Measurements from ENCODE around the gene MOGAT2. TPM values are rescaled to one million over a fixed set of nuclear protein-coding genes. Genes with fewer than 3 reads are reported as not detected.

The MOGAT2 gene
- total RNA-seq, 1 experiment from 2014 or later, result 0.12 TPM

GRCh38 chr11:75728992-75729391 is 11.4 kb downstream of the MOGAT2 start:
- Histone ChIP-seq H3K27me3 (ENCODE audit: insufficient read depth, low read length) (no peaks in the 10 kb centered on the region), H4K20me1 (ENCODE audit: insufficient read depth) (no peaks in the 10 kb centered on the region), H3K4me1 (ENCODE audit: control insufficient read depth in 1 of 2, insufficient read depth in 2 of 2, low read length in 2 of 2) (no peaks in the 10 kb centered on the region), H2AFZ (ENCODE audit: low read depth, low read length, poor library complexity, severe bottlenecking) (no peak overlapping the region), H3K36me3 (ENCODE audit: control insufficient read depth in 1 of 2, insufficient read depth in 2 of 2, low read length in 2 of 2) (no peaks in the 10 kb centered on the region), H3K79me2 (ENCODE audit: insufficient read depth, low read length) (no peaks in the 10 kb centered on the region), H3K9me2 (ENCODE audit: insufficient read depth) (no peaks in the 10 kb centered on the region), H3K4me2 (ENCODE audit: low read length) (no peak overlapping the region), H3K9ac (ENCODE audit: low read length) (no peak overlapping the region), H3K27ac (ENCODE audit: low read depth, low read length) (no peak overlapping the region), H3K9me3 (ENCODE audit: control insufficient read depth in 1 of 2, insufficient read depth in 1 of 2, low read depth in 1 of 2, low read length in 2 of 2) (no peaks in the 10 kb centered on the region), H3K4me3 (replicated peaks in 1 of 2; ENCODE audit: low read depth in 1 of 2, low read length in 2 of 2) (no peak overlapping the region)
- BruUV-seq (replicated peaks), result no TSS peak
- DNase-seq (ENCODE audit: low read depth, low spot score) (no peak), ATAC-seq (no peak)
- intact Hi-C loops (cut with micrococcal nuclease), result no loop called here
- ChIA-PET RAD21 (ENCODE audit: low non-redundant PET in 1 of 2, low total read pairs in 2 of 2, uncharacterized antibody in 2 of 2, unreplicated experiment in 2 of 2) (no interaction called here), CTCF (no interaction called here), POLR2A (no interaction called here)
- TF ChIP-seq ZFX (IDR thresholded peaks at IDR 0.05) (no peak), CEBPB (IDR thresholded peaks at IDR 0.05; ENCODE audit: low read depth) (no peak)

DNA sequence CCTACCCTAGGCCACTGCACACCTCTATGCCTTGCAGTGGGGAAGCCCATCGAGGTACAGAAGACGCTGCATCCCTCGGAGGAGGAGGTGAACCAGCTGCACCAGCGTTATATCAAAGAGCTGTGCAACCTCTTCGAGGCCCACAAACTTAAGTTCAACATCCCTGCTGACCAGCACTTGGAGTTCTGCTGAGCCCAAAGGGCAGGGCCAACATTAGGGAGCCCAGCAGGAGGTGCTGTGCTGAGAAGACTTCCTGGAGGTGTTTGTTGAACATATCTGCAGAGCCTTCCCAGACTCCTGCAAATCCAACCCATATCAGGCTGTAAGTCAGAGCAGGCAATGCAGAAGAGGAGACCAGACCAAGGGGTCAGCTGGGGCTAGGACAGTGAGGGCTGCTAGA is 13.5 kb downstream of the MOGAT2 start:
- intact Hi-C loops (cut with micrococcal nuclease), result no loop called here
- no peak overlapping the region for H2AFZ ChIP-seq (ENCODE audit: low read depth, low read length, poor library complexity, severe bottlenecking)
- no peaks in the 10 kb centered on the region for H3K27me3 ChIP-seq (ENCODE audit: insufficient read depth, low read length)
- H3K9me3 ChIP-seq (ENCODE audit: control insufficient read depth in 1 of 2, insufficient read depth in 1 of 2, low read depth in 1 of 2, low read length in 2 of 2), result no peaks in the 10 kb centered on the region
- no peak overlapping the region for H3K4me2 ChIP-seq (ENCODE audit: low read length)
- RAD21 ChIA-PET (ENCODE audit: low non-redundant PET in 1 of 2, low total read pairs in 2 of 2, uncharacterized antibody in 2 of 2, unreplicated experiment in 2 of 2), result no interaction called here
- BruUV-seq (replicated peaks), result no TSS peak
- CTCF ChIA-PET, result no interaction called here
- H3K79me2 ChIP-seq (ENCODE audit: insufficient read depth, low read length), result no peaks in the 10 kb centered on the region
- no peaks in the 10 kb centered on the region for H3K9me2 ChIP-seq (ENCODE audit: insufficient read depth)
- no peaks in the 10 kb centered on the region for H3K4me1 ChIP-seq (ENCODE audit: control insufficient read depth in 1 of 2, insufficient read depth in 2 of 2, low read length in 2 of 2)
- H4K20me1 ChIP-seq (ENCODE audit: insufficient read depth), result no peaks in the 10 kb centered on the region
- DNase-seq (ENCODE audit: low read depth, low spot score) (no peak), ATAC-seq (no peak)
- H3K27ac ChIP-seq (ENCODE audit: low read depth, low read length), result no peak overlapping the region
- H3K9ac ChIP-seq (ENCODE audit: low read length), result no peak overlapping the region
- no peaks in the 10 kb centered on the region for H3K36me3 ChIP-seq (ENCODE audit: control insufficient read depth in 1 of 2, insufficient read depth in 2 of 2, low read length in 2 of 2)
- POLR2A ChIA-PET, result no interaction called here
- TF ChIP-seq EZH2 (IDR thresholded peaks at IDR 0.05) (no peak), TCF7L2 (IDR thresholded peaks at IDR 0.05; ENCODE audit: borderline replicate concordance, extremely low read depth, insufficient read depth, insufficient read length) (no peak), POLR2A (IDR thresholded peaks at IDR 0.05; ENCODE audit: borderline replicate concordance, extremely low read depth, insufficient read depth, insufficient read length) (no peak), JUND (IDR thresholded peaks at IDR 0.05) (no peak), SIN3A (IDR thresholded peaks at IDR 0.05; ENCODE audit: low read depth) (no peak), SP1 (IDR thresholded peaks at IDR 0.05; ENCODE audit: low read depth) (no peak), POLR2AphosphoS5 (IDR thresholded peaks at IDR 0.05; ENCODE audit: low read depth, low read length) (no peak), RAD21 (IDR thresholded peaks at IDR 0.05; ENCODE audit: low read depth) (no peak), FOSL1 (IDR thresholded peaks at IDR 0.05; ENCODE audit: low read depth) (no peak), EGR1 (IDR thresholded peaks at IDR 0.05; ENCODE audit: low read depth) (no peak), CBX3 (IDR thresholded peaks at IDR 0.05; ENCODE audit: low read depth) (no peak), ATF3 (IDR thresholded peaks at IDR 0.05) (no peak), ZNF274 (IDR thresholded peaks at IDR 0.05; ENCODE audit: low read depth, low read length) (no peak), CEBPB (IDR thresholded peaks at IDR 0.05; ENCODE audit: low read depth) (no peak), EZH2phosphoT487 (IDR thresholded peaks at IDR 0.05; ENCODE audit: borderline replicate concordance) (no peak), ZFX (IDR thresholded peaks at IDR 0.05) (no peak), YY1 (IDR thresholded peaks at IDR 0.05; ENCODE audit: extremely low read depth, insufficient replicate concordance, low read depth, low read length) (no peak)
- TF ChIP-seq, protein P1, sequence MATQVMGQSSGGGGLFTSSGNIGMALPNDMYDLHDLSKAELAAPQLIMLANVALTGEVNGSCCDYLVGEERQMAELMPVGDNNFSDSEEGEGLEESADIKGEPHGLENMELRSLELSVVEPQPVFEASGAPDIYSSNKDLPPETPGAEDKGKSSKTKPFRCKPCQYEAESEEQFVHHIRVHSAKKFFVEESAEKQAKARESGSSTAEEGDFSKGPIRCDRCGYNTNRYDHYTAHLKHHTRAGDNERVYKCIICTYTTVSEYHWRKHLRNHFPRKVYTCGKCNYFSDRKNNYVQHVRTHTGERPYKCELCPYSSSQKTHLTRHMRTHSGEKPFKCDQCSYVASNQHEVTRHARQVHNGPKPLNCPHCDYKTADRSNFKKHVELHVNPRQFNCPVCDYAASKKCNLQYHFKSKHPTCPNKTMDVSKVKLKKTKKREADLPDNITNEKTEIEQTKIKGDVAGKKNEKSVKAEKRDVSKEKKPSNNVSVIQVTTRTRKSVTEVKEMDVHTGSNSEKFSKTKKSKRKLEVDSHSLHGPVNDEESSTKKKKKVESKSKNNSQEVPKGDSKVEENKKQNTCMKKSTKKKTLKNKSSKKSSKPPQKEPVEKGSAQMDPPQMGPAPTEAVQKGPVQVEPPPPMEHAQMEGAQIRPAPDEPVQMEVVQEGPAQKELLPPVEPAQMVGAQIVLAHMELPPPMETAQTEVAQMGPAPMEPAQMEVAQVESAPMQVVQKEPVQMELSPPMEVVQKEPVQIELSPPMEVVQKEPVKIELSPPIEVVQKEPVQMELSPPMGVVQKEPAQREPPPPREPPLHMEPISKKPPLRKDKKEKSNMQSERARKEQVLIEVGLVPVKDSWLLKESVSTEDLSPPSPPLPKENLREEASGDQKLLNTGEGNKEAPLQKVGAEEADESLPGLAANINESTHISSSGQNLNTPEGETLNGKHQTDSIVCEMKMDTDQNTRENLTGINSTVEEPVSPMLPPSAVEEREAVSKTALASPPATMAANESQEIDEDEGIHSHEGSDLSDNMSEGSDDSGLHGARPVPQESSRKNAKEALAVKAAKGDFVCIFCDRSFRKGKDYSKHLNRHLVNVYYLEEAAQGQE (IDR thresholded peaks at IDR 0.05; ENCODE audit: low read depth), result no peak
- TF ChIP-seq, protein P2, sequence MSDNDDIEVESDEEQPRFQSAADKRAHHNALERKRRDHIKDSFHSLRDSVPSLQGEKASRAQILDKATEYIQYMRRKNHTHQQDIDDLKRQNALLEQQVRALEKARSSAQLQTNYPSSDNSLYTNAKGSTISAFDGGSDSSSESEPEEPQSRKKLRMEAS (IDR thresholded peaks at IDR 0.05), result no peak
- H3K4me3 ChIP-seq (replicated peaks in 1 of 2; ENCODE audit: low read depth in 1 of 2, low read length in 2 of 2), result no peak overlapping the region
